Panc1 (cell line): ENCODE measurements around the gene KDM3B. TPM values are rescaled to one million over a fixed set of nuclear protein-coding genes. Genes with fewer than 3 reads are reported as not detected.

Source experiments
- ATAC-seq: fragments of 200-7000 bp; cut with Tn5 transposase; 2 replicates; pipeline ENCODE4 v1.9.1; 2020; ENCODE audit warnings: mild to moderate bottlenecking, moderate library complexity
- BruUV-seq: library from RNA; stranded (reverse); fragments of 400-500 nt; replicated peaks from 2 replicates; lab custom pipeline; 2021; lab: Mats Ljungman, UMichigan
- CTCF ChIA-PET: fragments of 300-600 bp; sonication (Branson Sonifier 250); formaldehyde crosslinking; loops from one replicate; lab custom pipeline; 2022; ENCODE audit warnings: antibody characterized with exemption; lab: Charles Lee
- POLR2A ChIA-PET: fragments of 300-600 bp; sonication (Branson Sonifier 250); formaldehyde crosslinking; loops from one replicate; lab custom pipeline; 2022; ENCODE audit warnings: antibody characterized with exemption; lab: Charles Lee
- DNase-seq: peaks from one replicate; pipeline ENCODE4 v3.0.0-alpha.2; 2010; ENCODE audit warnings: low read depth, low spot score
- H3K27ac ChIP-seq: 2 replicates; pipeline ENCODE4 v1.5.1; 2011; ENCODE audit warnings: mild to moderate bottlenecking, low read length, inconsistent platforms
- H3K27me3 ChIP-seq: fragments of 200-500 bp; sonication (Bioruptor generic); 2 replicates; pipeline ENCODE4 v1.6.0; 2014; ENCODE audit warnings: low read length, inconsistent platforms; ENCODE audit not compliant: control insufficient read depth, insufficient read depth
- H3K36me3 ChIP-seq: fragments of 200-500 bp; sonication (Bioruptor generic); 2 replicates; pipeline ENCODE4 v1.5.1; 2014; ENCODE audit warnings: inconsistent platforms, mild to moderate bottlenecking, low read length, moderate library complexity; ENCODE audit not compliant: control insufficient read depth, insufficient read depth
- H3K4me1 ChIP-seq: 2 replicates; pipeline ENCODE4 v1.5.1; 2011; ENCODE audit warnings: inconsistent platforms, mild to moderate bottlenecking, low read length, moderate library complexity; ENCODE audit not compliant: control insufficient read depth, insufficient read depth
- H3K4me3 ChIP-seq, 2 experiments: 2 replicates each; pipeline ENCODE4 v1.5.1; 2011 to 2012; ENCODE audit warnings: low read depth in 2 of 2, low read length in 2 of 2, mild to moderate bottlenecking in 2 of 2, inconsistent platforms in 1 of 2, moderate library complexity in 1 of 2
- H3K9me3 ChIP-seq: fragments of 200-500 bp; sonication (Bioruptor generic); 2 replicates; pipeline ENCODE4 v1.5.1; 2014; ENCODE audit warnings: low read depth, mild to moderate bottlenecking, inconsistent platforms, low read length, moderate library complexity; ENCODE audit not compliant: control insufficient read depth, insufficient read depth
- POLR2AphosphoS5 ChIP-seq: IDR thresholded peaks from 2 replicates; pipeline ENCODE4 v1.6.1; 2012; ENCODE audit warnings: mild to moderate bottlenecking, low read depth, low read length, moderate library complexity
- REST ChIP-seq, 2 experiments: IDR thresholded peaks; 2 replicates each; pipeline ENCODE4 v1.6.1; 2011 to 2012; ENCODE audit warnings: low read depth in 2 of 2, control low read depth in 1 of 2, low read length in 1 of 2, mild to moderate bottlenecking in 1 of 2, moderate library complexity in 1 of 2; ENCODE audit not compliant: insufficient read depth in 1 of 2
- SIN3A ChIP-seq: IDR thresholded peaks from 2 replicates; pipeline ENCODE4 v1.6.1; 2012; ENCODE audit warnings: low read depth, mild to moderate bottlenecking, low read length, moderate library complexity, borderline replicate concordance; ENCODE audit not compliant: insufficient read depth
- TCF7L2 ChIP-seq: IDR thresholded peaks from 2 replicates; pipeline ENCODE4 v1.6.1; 2011; ENCODE audit warnings: mild to moderate bottlenecking, low read depth, low read length, inconsistent platforms
- in situ Hi-C: cut with HindIII; loops from 2 replicates; pipeline ENCODE4 v1.10.0; 2016; ENCODE audit warnings: low sequenced_read_pairs, low pct_unique_long_range_greater_than_20kb
- intact Hi-C: fragments of 100-400 bp; cut with micrococcal nuclease; formaldehyde crosslinking; loops from one replicate; pipeline ENCODE4 v1.10.0; 2022; ENCODE audit not compliant: unreplicated experiment
- total RNA-seq: library from RNA; stranded (reverse); gene quantifications from one replicate; pipeline ENCODE4 v1.2.1, GENCODE V29; 2021; ENCODE audit not compliant: unreplicated experiment
- TF ChIP-seq, protein P1 (sequence below): fragments of 450-650 bp; IDR thresholded peaks from 2 replicates; pipeline ENCODE4 v1.5.1; 2017; ENCODE audit warnings: mild to moderate bottlenecking

The KDM3B gene
- total RNA-seq, 1 experiment from 2014 or later: 65.0 TPM

DNA sequence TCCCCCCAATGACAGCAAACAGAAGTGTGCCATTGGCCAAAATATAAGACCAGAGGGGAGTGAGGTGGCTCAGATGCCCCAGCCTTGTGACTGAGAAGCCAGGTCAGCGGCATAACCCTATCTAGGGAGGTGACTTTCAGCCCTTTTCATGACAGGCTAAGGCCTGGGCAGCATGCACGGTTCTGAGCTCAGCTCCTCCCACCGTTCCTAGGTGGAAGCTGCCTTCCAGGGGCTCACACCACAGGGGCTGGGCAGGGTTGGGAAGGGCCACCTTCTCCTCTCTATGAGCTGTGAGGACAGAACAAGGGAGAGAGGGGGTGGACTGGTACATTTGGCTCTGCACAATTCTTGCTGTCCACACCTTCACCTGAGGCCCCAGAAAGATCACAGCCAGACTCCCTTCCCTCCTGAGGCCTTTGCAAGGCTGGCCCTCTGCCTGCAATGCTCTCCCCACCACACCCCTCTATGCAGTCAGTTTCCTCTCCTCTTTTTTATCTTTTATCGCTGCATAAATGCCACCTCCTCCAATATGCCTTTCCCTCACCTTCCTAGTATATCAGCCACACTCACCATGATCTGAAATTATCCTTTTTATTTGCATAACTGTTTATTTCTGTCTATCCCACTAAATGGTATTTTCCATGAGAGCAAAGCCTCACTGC, 107.7 kb downstream of the KDM3B start:
- TF ChIP-seq, protein P1, sequence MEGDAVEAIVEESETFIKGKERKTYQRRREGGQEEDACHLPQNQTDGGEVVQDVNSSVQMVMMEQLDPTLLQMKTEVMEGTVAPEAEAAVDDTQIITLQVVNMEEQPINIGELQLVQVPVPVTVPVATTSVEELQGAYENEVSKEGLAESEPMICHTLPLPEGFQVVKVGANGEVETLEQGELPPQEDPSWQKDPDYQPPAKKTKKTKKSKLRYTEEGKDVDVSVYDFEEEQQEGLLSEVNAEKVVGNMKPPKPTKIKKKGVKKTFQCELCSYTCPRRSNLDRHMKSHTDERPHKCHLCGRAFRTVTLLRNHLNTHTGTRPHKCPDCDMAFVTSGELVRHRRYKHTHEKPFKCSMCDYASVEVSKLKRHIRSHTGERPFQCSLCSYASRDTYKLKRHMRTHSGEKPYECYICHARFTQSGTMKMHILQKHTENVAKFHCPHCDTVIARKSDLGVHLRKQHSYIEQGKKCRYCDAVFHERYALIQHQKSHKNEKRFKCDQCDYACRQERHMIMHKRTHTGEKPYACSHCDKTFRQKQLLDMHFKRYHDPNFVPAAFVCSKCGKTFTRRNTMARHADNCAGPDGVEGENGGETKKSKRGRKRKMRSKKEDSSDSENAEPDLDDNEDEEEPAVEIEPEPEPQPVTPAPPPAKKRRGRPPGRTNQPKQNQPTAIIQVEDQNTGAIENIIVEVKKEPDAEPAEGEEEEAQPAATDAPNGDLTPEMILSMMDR: no peak
- no peak for TF ChIP-seq REST (IDR thresholded peaks at IDR 0.05; ENCODE audit: insufficient read depth in 1 of 2, low read depth in 2 of 2, low read length in 1 of 2)
- no peak for TF ChIP-seq TCF7L2
- TF ChIP-seq SIN3A: no peak
- Histone ChIP-seq H3K9me3 (no peaks in the 10 kb centered on the region), H3K36me3 (no peaks in the 10 kb centered on the region), H3K27ac (no peak overlapping the region), H3K4me1 (peaks cover 5% of the 10 kb centered on the region; the same call in 1 of the 2 replicates), H3K27me3 (no peaks in the 10 kb centered on the region), H3K4me3 (no peak overlapping the region)
- intact Hi-C loops: no loop called here
- CTCF ChIA-PET: interaction anchor here (0.6 to 1.9 kb wide), 2 partner anchors 43 to 151 kb away, joined by 6 to 10 read pairs; no protein-coding TSS in a partner anchor
- no peak for DNase-seq
- in situ Hi-C loops: no loop called here
- POLR2A ChIA-PET: no interaction called here
- no TSS peak for BruUV-seq
- no peak for ATAC-seq

DNA sequence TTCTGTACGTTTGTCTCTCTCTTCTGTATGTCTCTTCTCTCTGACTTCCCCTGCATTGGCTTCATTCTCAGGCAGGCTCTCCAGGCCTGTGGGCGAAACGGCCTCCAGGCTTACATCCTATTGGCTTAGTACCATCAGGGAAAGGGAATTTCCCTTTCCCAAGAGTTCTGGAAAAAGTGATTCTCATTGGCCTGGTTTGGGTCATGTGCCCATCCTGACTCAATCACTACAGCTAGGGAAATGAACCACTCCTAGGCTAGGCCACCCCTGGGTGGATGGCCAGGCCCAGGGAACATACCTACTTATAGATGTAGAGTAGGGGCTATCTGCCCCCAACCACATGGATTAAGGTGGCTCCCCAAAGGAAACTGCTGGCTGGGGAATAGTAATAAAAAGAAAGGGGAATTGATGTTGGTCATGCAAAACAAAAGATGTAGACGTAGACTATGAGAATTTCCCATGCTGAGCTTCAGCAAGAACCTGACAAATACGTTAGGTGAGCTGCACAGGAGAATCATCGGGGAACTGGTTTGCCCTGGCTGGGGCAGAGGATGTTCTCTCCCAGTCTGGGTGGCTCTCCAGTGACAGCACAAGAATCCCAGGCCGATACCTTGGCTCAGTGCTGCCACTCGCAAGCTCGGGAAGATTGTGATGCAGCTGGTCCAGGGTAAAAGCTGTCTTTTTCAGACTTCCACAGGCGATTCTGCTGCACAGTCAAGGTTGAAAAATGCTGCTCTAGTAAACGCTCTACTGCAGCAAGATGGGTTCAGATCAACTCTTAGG, 109.0 kb downstream of the KDM3B start:
- Histone ChIP-seq H3K4me1 (peaks cover 5% of the 10 kb centered on the region; the same call in 1 of the 2 replicates), H3K9me3 (no peaks in the 10 kb centered on the region), H3K27me3 (no peaks in the 10 kb centered on the region), H3K27ac (no peak overlapping the region), H3K36me3 (no peaks in the 10 kb centered on the region), H3K4me3 (no peak overlapping the region)
- POLR2A ChIA-PET: interaction anchor here (0.6 to 0.7 kb wide), 4 partner anchors 68 to 881 kb away, joined by 3 to 6 read pairs (median 3); no protein-coding TSS in a partner anchor
- TF ChIP-seq, protein P1: no peak
- TF ChIP-seq TCF7L2: no peak
- TF ChIP-seq REST (IDR thresholded peaks at IDR 0.05; ENCODE audit: insufficient read depth in 1 of 2, low read depth in 2 of 2, low read length in 1 of 2): no peak
- TF ChIP-seq SIN3A: no peak
- TF ChIP-seq POLR2AphosphoS5: no peak
- ATAC-seq: no peak
- CTCF ChIA-PET: interaction anchor here (0.8 to 1.9 kb wide), 2 partner anchors 42 to 117 kb away, joined by 8 to 10 read pairs; no protein-coding TSS in a partner anchor
- no peak for DNase-seq
- in situ Hi-C loops (no loop called here), intact Hi-C loops (no loop called here)
- BruUV-seq: TSS peak; percentile 29
